ENCODE results near the gene NID1.

NID1 gene

GRCh38 chr1:235947989-235948388 lies 116.9 kb downstream of the NID1 start:
- no peak overlapping the region for H3K4me3 ChIP-seq (replicated peaks; ENCODE audit: low read depth, low read length)
- TF ChIP-seq CTCF (IDR thresholded peaks at IDR 0.05; ENCODE audit: low read length, missing control alignments) = no peak
- no peak for DNase-seq (ENCODE audit: low read depth)

- H3K4me3 ChIP-seq (replicated peaks; ENCODE audit: low read depth, low read length) = no peak overlapping the region
- peak; percentile 29 for TF ChIP-seq CTCF (IDR thresholded peaks at IDR 0.05; ENCODE audit: low read length, missing control alignments)
- peak; percentile 33 for DNase-seq (ENCODE audit: low read depth)
Measured at GRCh38 chr1:235946571-235946981, 118.3 kb downstream of the NID1 start.

DNA sequence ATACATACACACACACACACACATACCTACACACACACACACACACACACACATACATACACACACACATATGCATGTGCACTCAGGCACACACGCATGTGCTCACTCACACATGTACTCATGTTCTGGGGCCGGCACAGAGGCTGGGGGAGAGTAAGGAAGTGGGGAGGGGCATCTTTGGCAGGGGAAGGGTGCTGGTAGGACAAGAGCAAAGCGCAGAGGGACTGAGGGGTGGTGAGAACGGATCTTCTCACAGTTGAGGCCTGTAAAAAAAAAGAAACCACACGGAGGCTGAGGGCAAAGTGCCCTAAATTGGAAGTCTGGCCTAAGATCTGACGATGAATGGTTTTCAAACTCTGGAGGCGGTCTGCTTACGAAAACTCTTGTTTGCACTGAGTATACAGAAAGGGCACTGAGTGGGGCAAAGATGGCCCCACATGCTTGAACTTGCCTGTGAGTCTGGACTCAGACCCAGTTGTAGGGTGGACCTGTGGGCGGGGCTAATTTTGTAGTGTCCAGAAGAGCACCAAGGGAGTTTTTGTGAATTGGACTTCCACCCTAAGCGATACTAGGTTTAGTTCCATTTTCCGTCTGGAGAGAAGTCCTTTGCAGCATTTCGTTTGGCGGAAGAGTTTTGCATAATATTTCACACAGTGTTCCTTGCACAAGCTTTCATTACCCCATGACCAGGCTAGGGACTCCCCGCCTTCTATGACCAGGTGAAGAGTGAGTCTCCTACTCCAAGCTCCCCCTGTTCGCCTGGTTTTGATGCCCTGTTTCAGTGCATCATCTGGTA lies 118.9 kb downstream of the NID1 start:
- DNase-seq (ENCODE audit: low read depth) = no peak
- TF ChIP-seq CTCF (IDR thresholded peaks at IDR 0.05; ENCODE audit: low read length, missing control alignments) = no peak
- no peak overlapping the region for H3K4me3 ChIP-seq (replicated peaks; ENCODE audit: low read depth, low read length)

GRCh38 chr1:235943581-235944114 lies 121.2 kb downstream of the NID1 start:
- peak; percentile 79 for DNase-seq (ENCODE audit: low read depth)
- TF ChIP-seq CTCF (IDR thresholded peaks at IDR 0.05; ENCODE audit: low read length, missing control alignments) = no peak
- H3K4me3 ChIP-seq (replicated peaks; ENCODE audit: low read depth, low read length) = no peak overlapping the region

- no peak overlapping the region for H3K4me3 ChIP-seq (replicated peaks; ENCODE audit: low read depth, low read length)
- DNase-seq (ENCODE audit: low read depth) = no peak
- TF ChIP-seq CTCF (IDR thresholded peaks at IDR 0.05; ENCODE audit: low read length, missing control alignments) = no peak
Measured at GRCh38 chr1:235942979-235943575, 121.8 kb downstream of the NID1 start.

GRCh38 chr1:235942625-235942934 lies 122.3 kb downstream of the NID1 start:
- no peak overlapping the region for H3K4me3 ChIP-seq (replicated peaks; ENCODE audit: low read depth, low read length)
- DNase-seq (ENCODE audit: low read depth) = no peak
- TF ChIP-seq CTCF (IDR thresholded peaks at IDR 0.05; ENCODE audit: low read length, missing control alignments) = no peak

All from fibroblast of pulmonary artery (primary cell).